HG03095 (cell line): ENCODE results near the gene ADAM10.

Experiments
- ATAC-seq: cut with Tn5 transposase; IDR thresholded peaks from one replicate; pipeline ENCODE4 v1.9.1; 2021; ENCODE audit warnings: moderate library complexity; ENCODE audit not compliant: unreplicated experiment

The ADAM10 gene

DNA sequence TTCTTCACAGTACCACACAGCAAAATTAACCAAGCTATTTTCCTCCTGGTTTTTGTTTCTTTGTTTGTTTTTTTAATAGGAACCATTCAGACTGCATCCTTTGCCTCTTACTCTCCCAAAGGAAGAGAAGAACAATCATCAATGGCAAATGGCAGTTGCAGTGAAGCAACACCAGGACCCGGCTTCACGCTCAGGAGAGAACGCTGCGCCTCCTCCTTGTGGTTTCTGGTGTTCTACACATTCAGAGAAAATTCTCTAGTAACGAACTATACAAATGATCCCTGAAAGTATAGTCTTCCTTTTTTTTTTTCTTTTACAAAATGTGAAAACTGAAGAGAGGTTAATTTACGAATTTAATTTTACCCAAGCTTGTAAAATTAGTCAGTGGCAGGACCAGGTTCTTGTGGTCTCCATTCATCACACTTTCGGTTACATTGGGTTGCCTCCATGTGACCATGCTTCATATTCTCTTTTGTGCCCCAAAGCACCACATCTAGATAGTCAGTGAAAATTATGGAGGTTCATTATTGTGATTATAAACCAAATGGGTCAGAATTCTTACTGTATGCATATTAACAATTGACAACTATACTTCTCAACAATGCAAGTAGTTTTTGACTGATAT lies 11.0 kb upstream of the ADAM10 start:
- no peak for ATAC-seq

DNA sequence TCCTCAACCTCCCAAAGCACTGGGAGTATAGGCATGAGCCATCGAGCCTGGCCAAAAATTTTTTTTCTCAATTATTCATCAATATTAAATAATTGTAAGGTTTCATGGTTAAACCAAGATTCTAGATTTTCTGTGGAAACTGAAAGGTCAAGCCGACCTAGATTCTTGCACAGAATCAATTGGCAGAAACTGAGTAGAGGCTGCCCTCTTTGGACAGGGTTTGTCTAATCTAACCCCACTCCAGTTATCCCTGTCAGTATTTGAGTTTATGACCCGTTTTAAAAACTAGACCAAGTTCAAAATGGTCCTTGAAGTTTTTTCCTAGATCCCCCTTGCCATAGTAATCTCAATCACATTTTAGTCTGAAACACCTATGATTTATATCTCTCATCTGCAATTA lies 8.6 kb upstream of the ADAM10 start:
- no peak for ATAC-seq

- ATAC-seq = no peak
Measured at GRCh38 chr15:58755956-58756355, 6.4 kb upstream of the ADAM10 start.

GRCh38 chr15:58755350-58755749 lies 5.8 kb upstream of the ADAM10 start:
- no peak for ATAC-seq

DNA sequence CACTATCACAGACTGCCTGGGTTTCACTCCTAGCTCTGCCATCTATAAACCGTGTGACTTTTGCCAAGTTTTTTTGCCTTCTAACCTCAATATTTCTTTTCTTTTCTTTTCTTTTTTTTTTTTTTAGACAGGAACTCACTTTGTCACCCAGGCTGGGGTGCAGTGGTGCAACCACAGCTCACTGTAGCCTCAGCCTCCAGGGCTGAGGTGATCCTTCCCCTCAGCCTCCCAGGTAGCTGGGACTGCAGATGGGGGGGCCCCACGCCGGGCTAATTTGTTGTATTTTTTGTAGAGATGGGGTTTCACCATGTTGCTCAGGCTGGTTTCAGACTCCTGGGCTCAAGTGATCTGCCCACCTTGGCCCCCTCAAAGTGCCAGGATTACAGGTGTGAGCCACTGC lies 3.2 kb upstream of the ADAM10 start:
- ATAC-seq = no peak

GRCh38 chr15:58748852-58749531 lies 515 bp downstream of the ADAM10 start:
- ATAC-seq = peak; percentile 24

GRCh38 chr15:58748040-58748851 lies 1.3 kb downstream of the ADAM10 start:
- peak; percentile 2 for ATAC-seq

- ATAC-seq = no peak
Measured at GRCh38 chr15:58746174-58746573, 3.3 kb downstream of the ADAM10 start.

GRCh38 chr15:58742819-58743502 lies 6.5 kb downstream of the ADAM10 start:
- no peak for ATAC-seq

DNA sequence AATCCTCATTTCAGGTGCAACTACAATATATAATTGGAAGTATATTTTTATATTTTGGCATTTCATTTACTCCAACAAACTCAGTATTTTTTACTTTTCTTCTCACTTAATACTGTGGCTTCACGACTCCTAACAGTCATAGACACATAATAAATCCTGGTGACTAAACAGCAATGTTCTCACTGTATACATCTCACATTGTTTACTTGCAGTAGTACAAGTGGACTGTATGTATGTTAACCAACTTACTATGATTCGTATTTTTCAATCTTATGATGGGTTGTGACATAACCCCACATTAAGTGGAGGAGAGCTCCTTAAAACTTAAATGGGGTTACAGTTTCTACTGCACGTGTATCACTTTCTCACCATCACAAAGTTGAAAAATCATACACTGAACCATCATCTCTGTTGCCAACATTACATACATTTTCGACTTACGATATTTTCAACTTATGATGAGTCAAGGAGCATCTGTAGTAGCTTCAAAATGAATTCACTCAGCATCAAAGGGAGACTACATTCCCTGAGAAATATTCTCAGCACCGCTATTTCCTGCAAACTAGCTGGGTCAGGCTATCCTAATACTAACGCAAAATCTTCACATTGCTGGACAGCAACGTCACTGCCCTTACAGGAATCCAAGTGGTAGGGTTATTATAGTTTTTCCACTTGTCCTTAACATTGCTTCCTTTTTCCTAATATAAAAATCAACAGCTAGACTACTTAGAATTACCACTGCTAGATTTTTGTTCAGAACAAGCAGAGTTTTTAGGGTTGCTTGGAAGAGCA lies 7.3 kb downstream of the ADAM10 start:
- ATAC-seq = no peak

DNA sequence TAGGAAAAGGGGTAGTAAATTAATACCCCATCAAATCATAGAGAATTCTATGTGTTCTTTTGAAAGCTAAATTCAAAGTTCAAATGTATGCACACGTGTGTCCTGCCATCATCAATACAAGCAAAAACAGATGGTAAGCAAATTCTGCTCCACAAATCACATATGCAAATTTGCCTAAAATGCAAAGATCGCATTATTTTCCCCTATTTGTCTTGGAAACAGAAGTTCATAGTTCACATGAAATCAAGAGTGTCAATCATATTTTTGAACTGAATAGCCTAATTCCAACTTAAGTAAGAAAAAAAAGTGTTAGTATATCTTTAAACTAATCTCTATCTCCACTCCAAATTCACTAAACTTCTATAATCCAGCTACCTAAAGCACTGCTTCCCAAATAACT lies 8.5 kb downstream of the ADAM10 start:
- ATAC-seq = no peak

DNA sequence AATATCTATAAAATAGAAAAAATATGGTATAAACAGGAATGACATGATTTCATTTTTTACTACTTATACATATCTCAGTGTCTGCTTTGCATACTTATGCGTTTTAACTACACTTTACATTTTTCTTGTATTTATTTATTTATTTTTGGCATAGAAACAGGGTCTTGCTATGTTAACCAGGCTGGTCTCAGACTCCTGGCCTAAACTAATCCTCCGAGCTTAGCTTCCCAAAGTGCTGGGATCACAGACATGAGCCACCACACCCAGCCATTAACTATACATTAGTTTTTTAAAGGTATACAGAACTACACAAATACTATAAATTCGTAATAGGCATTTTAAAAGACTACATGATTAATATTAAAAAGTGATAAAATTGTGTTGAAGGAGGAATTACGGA lies 9.1 kb downstream of the ADAM10 start:
- ATAC-seq = no peak

GRCh38 chr15:58738046-58738707 lies 11.3 kb downstream of the ADAM10 start:
- no peak for ATAC-seq

DNA sequence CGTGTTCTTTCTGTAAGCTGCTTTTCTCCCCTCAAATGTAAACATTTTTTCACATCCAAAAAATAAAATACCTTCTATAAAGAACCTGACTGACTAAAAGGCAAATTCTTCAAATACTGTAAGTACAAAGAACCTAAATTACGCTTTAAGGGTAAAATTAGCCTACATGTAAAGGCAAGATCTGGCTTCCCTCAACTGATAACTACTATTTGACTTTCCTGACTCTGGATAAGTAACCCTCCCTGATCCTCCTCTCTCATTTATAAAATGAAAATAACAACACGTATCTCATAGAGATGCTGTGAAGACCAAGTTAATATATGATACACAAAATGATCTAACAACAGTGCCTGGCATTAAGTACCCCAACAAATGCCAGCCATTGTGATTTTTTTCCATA lies 12.2 kb downstream of the ADAM10 start:
- no peak for ATAC-seq

GRCh38 chr15:58736018-58736643 lies 13.4 kb downstream of the ADAM10 start:
- no peak for ATAC-seq

DNA sequence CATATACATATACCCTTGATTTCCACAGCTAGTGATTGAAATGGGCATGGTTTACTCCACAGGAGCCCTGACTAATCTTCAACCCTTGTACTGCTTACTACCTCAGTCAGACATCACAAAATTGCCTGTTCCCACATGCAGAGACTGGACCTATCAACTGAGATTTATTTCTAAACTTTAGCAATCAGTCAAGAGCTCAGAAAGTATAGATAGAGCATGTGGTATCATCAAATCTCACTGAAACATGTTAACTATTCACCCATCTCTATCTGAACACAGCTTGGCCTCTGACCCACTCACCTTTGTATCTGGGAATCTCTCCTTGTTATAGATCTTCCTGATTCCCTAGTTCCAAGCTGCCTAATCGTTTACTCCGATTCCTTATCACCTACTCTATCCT lies 14.6 kb downstream of the ADAM10 start:
- no peak for ATAC-seq

DNA sequence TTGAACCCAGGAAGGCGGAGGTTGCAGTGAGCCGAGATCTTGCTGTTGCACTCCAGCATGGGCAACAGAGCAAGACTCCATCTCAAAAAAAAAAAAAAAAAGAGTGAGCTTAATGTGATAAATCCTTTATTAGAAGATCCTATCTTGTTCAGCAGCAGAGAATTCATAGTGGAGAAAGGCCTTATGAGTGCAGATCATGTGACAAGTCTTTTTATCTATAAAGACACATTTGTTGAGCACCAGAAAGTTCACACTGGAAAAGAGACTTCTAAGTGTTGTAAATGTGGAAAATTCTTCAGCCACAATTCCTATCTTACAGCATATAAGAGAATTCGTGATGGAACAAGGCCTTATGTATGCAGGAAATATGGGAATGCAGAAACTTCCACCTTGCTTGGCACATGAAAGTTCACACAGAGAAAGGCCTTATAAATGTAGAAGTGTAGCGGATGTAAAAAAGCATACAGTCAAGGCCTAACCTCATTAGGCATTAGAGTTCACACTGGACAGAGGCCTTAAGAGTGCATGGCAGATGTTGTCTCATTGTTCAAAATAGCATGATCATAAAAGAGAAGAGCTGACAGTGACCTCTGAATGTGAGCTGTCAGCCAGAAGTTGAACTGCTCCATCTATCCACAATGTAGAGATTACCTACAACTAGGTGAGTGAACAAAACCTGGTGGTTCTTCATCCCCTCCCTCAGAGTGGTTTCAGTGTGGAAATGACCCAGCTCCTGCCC lies 16.7 kb downstream of the ADAM10 start:
- ATAC-seq = no peak

GRCh38 chr15:58731756-58732535 lies 17.6 kb downstream of the ADAM10 start:
- ATAC-seq = no peak
